ENCODE measurements around the gene TGM4. TPM values are rescaled to one million over a fixed set of nuclear protein-coding genes. Genes with fewer than 3 reads are reported as not detected.

Gene TGM4
- total RNA-seq, 1 donor from 2014 or later, result not detected

- H3K4me3 Mint-ChIP-seq (ENCODE audit: unreplicated experiment), result no peak overlapping the region
- peaks cover 4% of the 10 kb centered on the region for H3K27me3 Mint-ChIP-seq (ENCODE audit: unreplicated experiment)
- no peaks in the 10 kb centered on the region for H3K9me3 Mint-ChIP-seq (ENCODE audit: unreplicated experiment)
These were observed 43.7 kb downstream of the TGM4 start for GRCh38 chr3:44918087-44918486.

GRCh38 chr3:44918581-44918980 is 44.2 kb downstream of the TGM4 start:
- no peak overlapping the region for H3K27ac Mint-ChIP-seq (ENCODE audit: unreplicated experiment)
- H3K27me3 Mint-ChIP-seq (ENCODE audit: unreplicated experiment), result peaks cover 5% of the 10 kb centered on the region
- H3K9me3 Mint-ChIP-seq (ENCODE audit: unreplicated experiment), result no peaks in the 10 kb centered on the region
- peaks cover 11% of the 10 kb centered on the region for H3K4me1 Mint-ChIP-seq (ENCODE audit: unreplicated experiment)
- peak overlapping the region; percentile 62 for H3K4me3 Mint-ChIP-seq (ENCODE audit: unreplicated experiment)
- H3K36me3 Mint-ChIP-seq (ENCODE audit: low read depth, unreplicated experiment), result peaks cover 15% of the 10 kb centered on the region
- DNase-seq (ENCODE audit: low spot score), result no peak
- no peak for TF ChIP-seq CTCF (IDR thresholded peaks at IDR 0.05; ENCODE audit: unreplicated experiment)

More at GRCh38 chr3:44918087-44918486, 43.7 kb downstream of the TGM4 start:
- Mint-ChIP-seq H3K36me3 (ENCODE audit: low read depth, unreplicated experiment) (peaks cover 15% of the 10 kb centered on the region), H3K4me1 (ENCODE audit: unreplicated experiment) (peaks cover 11% of the 10 kb centered on the region), H3K27ac (ENCODE audit: unreplicated experiment) (no peak overlapping the region)
- TF ChIP-seq CTCF (IDR thresholded peaks at IDR 0.05; ENCODE audit: unreplicated experiment), result no peak
- no peak for DNase-seq (ENCODE audit: low spot score)

GRCh38 chr3:44920081-44920480 is 45.7 kb downstream of the TGM4 start:
- H3K4me1 Mint-ChIP-seq (ENCODE audit: unreplicated experiment), result peaks cover 15% of the 10 kb centered on the region
- no peak overlapping the region for H3K4me3 Mint-ChIP-seq (ENCODE audit: unreplicated experiment)
- no peak for DNase-seq (ENCODE audit: low spot score)
- no peaks in the 10 kb centered on the region for H3K9me3 Mint-ChIP-seq (ENCODE audit: unreplicated experiment)
- H3K36me3 Mint-ChIP-seq (ENCODE audit: low read depth, unreplicated experiment), result peaks cover 17% of the 10 kb centered on the region
- TF ChIP-seq CTCF (IDR thresholded peaks at IDR 0.05; ENCODE audit: unreplicated experiment), result no peak
- peaks cover 8% of the 10 kb centered on the region for H3K27me3 Mint-ChIP-seq (ENCODE audit: unreplicated experiment)
- no peak overlapping the region for H3K27ac Mint-ChIP-seq (ENCODE audit: unreplicated experiment)

- no peak for TF ChIP-seq CTCF (IDR thresholded peaks at IDR 0.05; ENCODE audit: unreplicated experiment)
- H3K27ac Mint-ChIP-seq (ENCODE audit: unreplicated experiment), result no peak overlapping the region
- H3K27me3 Mint-ChIP-seq (ENCODE audit: unreplicated experiment), result peaks cover 10% of the 10 kb centered on the region
- H3K9me3 Mint-ChIP-seq (ENCODE audit: unreplicated experiment), result no peaks in the 10 kb centered on the region
- peaks cover 37% of the 10 kb centered on the region for H3K36me3 Mint-ChIP-seq (ENCODE audit: low read depth, unreplicated experiment)
- peaks cover 23% of the 10 kb centered on the region for H3K4me1 Mint-ChIP-seq (ENCODE audit: unreplicated experiment)
- DNase-seq (ENCODE audit: low spot score), result no peak
- no peak overlapping the region for H3K4me3 Mint-ChIP-seq (ENCODE audit: unreplicated experiment)
These were observed 49.4 kb downstream of the TGM4 start for GRCh38 chr3:44923632-44924456.

GRCh38 chr3:44924457-44925084 is 50.2 kb downstream of the TGM4 start:
- no peaks in the 10 kb centered on the region for H3K9me3 Mint-ChIP-seq (ENCODE audit: unreplicated experiment)
- no peak overlapping the region for H3K27ac Mint-ChIP-seq (ENCODE audit: unreplicated experiment)
- peaks cover 37% of the 10 kb centered on the region for H3K36me3 Mint-ChIP-seq (ENCODE audit: low read depth, unreplicated experiment)
- no peak overlapping the region for H3K4me3 Mint-ChIP-seq (ENCODE audit: unreplicated experiment)
- peaks cover 23% of the 10 kb centered on the region for H3K4me1 Mint-ChIP-seq (ENCODE audit: unreplicated experiment)
- TF ChIP-seq CTCF (IDR thresholded peaks at IDR 0.05; ENCODE audit: unreplicated experiment), result no peak
- H3K27me3 Mint-ChIP-seq (ENCODE audit: unreplicated experiment), result peaks cover 10% of the 10 kb centered on the region
- no peak for DNase-seq (ENCODE audit: low spot score)

All from endothelial cell (in vitro differentiated cells).